ENCODE results near the gene DDX25. TPM values are rescaled to one million over a fixed set of nuclear protein-coding genes. Genes with fewer than 3 reads are reported as not detected.
"Not testable (repeated sequence)": the region's sequence is repeated elsewhere in the genome, so short reads cannot be mapped to it uniquely, and the experiment has no call there.

The DDX25 gene
- total RNA-seq, 6 donors from 2014 or later: 0.31 TPM; not detected in 5

GRCh38 chr11:125904678-125905077, 370 bp downstream of the DDX25 start:
- H3K27me3 ChIP-seq: peaks cover 0 to 16% (median 7%) of the 10 kb centered on the region in 4 donors
- DNase-seq (no peak), ATAC-seq (ENCODE audit: low FRiP score in 2 of 2) (no peak)
- WGBS, 2 donors: 47 to 53% methylated on average over 11 of the region's 11 CpGs
- no peak overlapping the region for H3K27ac ChIP-seq
- H3K4me1 ChIP-seq: peaks cover 22 to 24% (median 24%) of the 10 kb centered on the region in 4 donors
- no peaks in the 10 kb centered on the region for H3K9me3 ChIP-seq
- no peak for TF ChIP-seq EP300 (IDR thresholded peaks at IDR 0.05)
- TF ChIP-seq POLR2AphosphoS5 (IDR thresholded peaks at IDR 0.05): no peak
- no peak for TF ChIP-seq POLR2A (IDR thresholded peaks at IDR 0.05)
- no peak for TF ChIP-seq CTCF (IDR thresholded peaks at IDR 0.05)
- peak overlapping the region in 3 of 4 donors; percentile 58 to 71 (median 63) for H3K4me3 ChIP-seq
- peaks cover 0 to 8% (median 4%) of the 10 kb centered on the region in 4 donors for H3K36me3 ChIP-seq

GRCh38 chr11:125910226-125910849, 6.0 kb downstream of the DDX25 start:
- H3K9me3 ChIP-seq: no peaks in the 10 kb centered on the region
- no peak overlapping the region for H3K27ac ChIP-seq
- no peak for TF ChIP-seq EP300 (IDR thresholded peaks at IDR 0.05)
- no peak for TF ChIP-seq POLR2A (IDR thresholded peaks at IDR 0.05)
- TF ChIP-seq POLR2AphosphoS5 (IDR thresholded peaks at IDR 0.05): no peak
- TF ChIP-seq CTCF (IDR thresholded peaks at IDR 0.05): no peak
- DNase-seq (no peak), ATAC-seq (ENCODE audit: low FRiP score in 2 of 2) (no peak)
- peaks cover 0 to 2% (median 0%) of the 10 kb centered on the region in 4 donors for H3K27me3 ChIP-seq
- no peaks in the 10 kb centered on the region for H3K4me1 ChIP-seq
- no peaks in the 10 kb centered on the region for H3K36me3 ChIP-seq
- WGBS, 2 donors: 73 to 78% methylated on average over 8 of the region's 8 CpGs
- no peak overlapping the region for H3K4me3 ChIP-seq

GRCh38 chr11:125914601-125915000, 10.3 kb downstream of the DDX25 start:
- WGBS, 2 donors: 76 to 78% methylated on average over 3 of the region's 3 CpGs
- not testable (repeated sequence) for DNase-seq; ATAC-seq (ENCODE audit: low FRiP score in 2 of 2); H3K9me3 ChIP-seq; H3K4me3 ChIP-seq; H3K27me3 ChIP-seq; H3K36me3 ChIP-seq; H3K27ac ChIP-seq; H3K4me1 ChIP-seq

GRCh38 chr11:125916683-125917347, 12.5 kb downstream of the DDX25 start:
- 76 to 84% methylated on average over 12 of the region's 12 CpGs for WGBS, 2 donors
- Histone ChIP-seq H3K27ac (no peak overlapping the region), H3K4me1 (no peaks in the 10 kb centered on the region), H3K9me3 (no peaks in the 10 kb centered on the region), H3K36me3 (no peaks in the 10 kb centered on the region), H3K27me3 (no peaks in the 10 kb centered on the region), H3K4me3 (no peak overlapping the region)
- ATAC-seq (ENCODE audit: low FRiP score in 2 of 2) (no peak), DNase-seq (no peak)
- no peak for TF ChIP-seq EP300 (IDR thresholded peaks at IDR 0.05)
- TF ChIP-seq POLR2A (IDR thresholded peaks at IDR 0.05): no peak
- no peak for TF ChIP-seq CTCF (IDR thresholded peaks at IDR 0.05)
- TF ChIP-seq POLR2AphosphoS5 (IDR thresholded peaks at IDR 0.05): no peak

GRCh38 chr11:125918140-125918840, 14.0 kb downstream of the DDX25 start:
- 76 to 89% methylated on average over 12 to 13 of the region's 13 CpGs for WGBS, 2 donors
- TF ChIP-seq CTCF (IDR thresholded peaks at IDR 0.05) (no peak), POLR2A (IDR thresholded peaks at IDR 0.05) (no peak), EP300 (IDR thresholded peaks at IDR 0.05) (no peak), POLR2AphosphoS5 (IDR thresholded peaks at IDR 0.05) (no peak)
- no peak overlapping the region for H3K4me3 ChIP-seq
- H3K9me3 ChIP-seq: no peaks in the 10 kb centered on the region
- no peaks in the 10 kb centered on the region for H3K36me3 ChIP-seq
- no peak overlapping the region for H3K27ac ChIP-seq
- no peaks in the 10 kb centered on the region for H3K4me1 ChIP-seq
- H3K27me3 ChIP-seq: no peaks in the 10 kb centered on the region
- no peak for DNase-seq
- ATAC-seq (ENCODE audit: low FRiP score in 2 of 2): no peak
